Dermis blood vessel endothelial cell (primary cell): ENCODE measurements around the gene MMRN1. TPM values are rescaled to one million over a fixed set of nuclear protein-coding genes. Genes with fewer than 3 reads are reported as not detected.
A peak's percentile ranks its signal among the peaks of the same experiment; 100 is the strongest.

ENCODE experiments used
- DNase-seq: peaks from one replicate; pipeline ENCODE4 v3.0.0; 2010
- total RNA-seq: library from RNA; depleted of rRNA; stranded (reverse); fragments of >200 nt; gene quantifications from 2 replicates; pipeline ENCODE4 v1.2.3, GENCODE V29; 2014

MMRN1 gene, protein sequence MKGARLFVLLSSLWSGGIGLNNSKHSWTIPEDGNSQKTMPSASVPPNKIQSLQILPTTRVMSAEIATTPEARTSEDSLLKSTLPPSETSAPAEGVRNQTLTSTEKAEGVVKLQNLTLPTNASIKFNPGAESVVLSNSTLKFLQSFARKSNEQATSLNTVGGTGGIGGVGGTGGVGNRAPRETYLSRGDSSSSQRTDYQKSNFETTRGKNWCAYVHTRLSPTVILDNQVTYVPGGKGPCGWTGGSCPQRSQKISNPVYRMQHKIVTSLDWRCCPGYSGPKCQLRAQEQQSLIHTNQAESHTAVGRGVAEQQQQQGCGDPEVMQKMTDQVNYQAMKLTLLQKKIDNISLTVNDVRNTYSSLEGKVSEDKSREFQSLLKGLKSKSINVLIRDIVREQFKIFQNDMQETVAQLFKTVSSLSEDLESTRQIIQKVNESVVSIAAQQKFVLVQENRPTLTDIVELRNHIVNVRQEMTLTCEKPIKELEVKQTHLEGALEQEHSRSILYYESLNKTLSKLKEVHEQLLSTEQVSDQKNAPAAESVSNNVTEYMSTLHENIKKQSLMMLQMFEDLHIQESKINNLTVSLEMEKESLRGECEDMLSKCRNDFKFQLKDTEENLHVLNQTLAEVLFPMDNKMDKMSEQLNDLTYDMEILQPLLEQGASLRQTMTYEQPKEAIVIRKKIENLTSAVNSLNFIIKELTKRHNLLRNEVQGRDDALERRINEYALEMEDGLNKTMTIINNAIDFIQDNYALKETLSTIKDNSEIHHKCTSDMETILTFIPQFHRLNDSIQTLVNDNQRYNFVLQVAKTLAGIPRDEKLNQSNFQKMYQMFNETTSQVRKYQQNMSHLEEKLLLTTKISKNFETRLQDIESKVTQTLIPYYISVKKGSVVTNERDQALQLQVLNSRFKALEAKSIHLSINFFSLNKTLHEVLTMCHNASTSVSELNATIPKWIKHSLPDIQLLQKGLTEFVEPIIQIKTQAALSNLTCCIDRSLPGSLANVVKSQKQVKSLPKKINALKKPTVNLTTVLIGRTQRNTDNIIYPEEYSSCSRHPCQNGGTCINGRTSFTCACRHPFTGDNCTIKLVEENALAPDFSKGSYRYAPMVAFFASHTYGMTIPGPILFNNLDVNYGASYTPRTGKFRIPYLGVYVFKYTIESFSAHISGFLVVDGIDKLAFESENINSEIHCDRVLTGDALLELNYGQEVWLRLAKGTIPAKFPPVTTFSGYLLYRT
- 2,743 and 3,766 TPM in 2 replicates for total RNA-seq

- peak; percentile 88 for DNase-seq
These were observed at the start of gene MMRN1 for GRCh38 chr4:89894649-89895550. MMRN1 (plus strand) TSS chr4:89894854; CDS start chr4:89894972, 118 bp downstream.

DNA sequence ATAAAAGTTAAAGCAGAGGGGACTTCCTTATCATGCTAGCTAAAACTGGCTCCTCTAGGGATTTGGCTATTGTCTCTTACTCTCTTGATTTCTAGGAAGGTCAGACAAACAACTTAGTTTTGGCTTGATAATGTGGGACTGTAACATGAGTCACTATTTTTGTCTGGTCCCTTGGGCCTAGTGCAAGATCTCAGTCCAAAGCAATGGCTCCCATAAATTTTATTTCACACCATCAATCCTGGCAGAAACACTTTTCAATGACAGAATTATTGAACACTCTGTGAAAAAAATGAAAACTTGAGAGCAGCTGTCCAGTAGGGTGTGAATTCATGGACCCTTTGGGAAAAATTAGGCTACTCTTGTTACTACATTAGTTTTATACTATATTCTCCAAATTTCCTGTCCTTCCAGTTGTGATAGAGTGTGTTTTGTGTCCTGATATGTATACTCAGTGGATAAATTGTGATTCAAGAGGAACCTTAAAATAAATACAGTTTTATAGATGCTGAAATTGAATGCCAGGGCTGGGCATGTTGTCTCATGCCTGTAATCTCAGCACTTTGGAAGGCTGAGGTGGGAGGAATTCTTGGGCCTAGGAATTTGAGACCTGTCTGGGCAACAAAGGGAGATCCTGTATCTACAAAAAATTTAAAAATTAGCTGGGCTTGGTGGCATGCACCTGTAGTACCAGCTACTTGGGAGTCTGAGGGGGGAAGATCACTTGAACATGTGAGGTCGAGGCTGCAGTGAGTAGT lies 46.9 kb upstream of the MMRN1 start:
- DNase-seq = peak; percentile 39

DNA sequence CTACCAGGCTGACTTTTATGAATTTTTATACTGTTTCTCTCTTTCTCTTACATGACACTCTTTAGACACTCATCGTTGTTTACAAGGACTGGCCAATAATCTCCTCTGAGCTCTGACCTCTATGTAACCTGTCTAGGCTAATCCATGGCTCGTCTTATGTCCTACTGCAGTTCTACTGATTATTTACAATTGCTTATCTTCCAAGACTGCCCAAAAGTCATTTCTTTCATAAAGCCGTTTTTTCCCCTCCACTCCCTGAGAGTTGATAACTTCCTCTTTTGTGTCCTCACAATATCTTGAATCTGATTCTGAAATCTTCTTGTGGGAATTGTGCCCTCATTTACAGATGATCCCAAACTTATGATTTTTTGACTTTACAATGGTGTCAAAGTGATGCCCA lies 39.4 kb upstream of the MMRN1 start:
- DNase-seq = no peak

- no peak for DNase-seq
These were observed 33.7 kb upstream of the MMRN1 start for GRCh38 chr4:89860971-89861370.

- no peak for DNase-seq
These were observed 31.1 kb upstream of the MMRN1 start for GRCh38 chr4:89863533-89863932.

- DNase-seq = no peak
These were observed 26.4 kb upstream of the MMRN1 start for GRCh38 chr4:89868276-89868675.

- peak; percentile 35 for DNase-seq
These were observed 25.6 kb upstream of the MMRN1 start for GRCh38 chr4:89868999-89869589.

- no peak for DNase-seq
These were observed 23.4 kb upstream of the MMRN1 start for GRCh38 chr4:89871211-89871610.

DNA sequence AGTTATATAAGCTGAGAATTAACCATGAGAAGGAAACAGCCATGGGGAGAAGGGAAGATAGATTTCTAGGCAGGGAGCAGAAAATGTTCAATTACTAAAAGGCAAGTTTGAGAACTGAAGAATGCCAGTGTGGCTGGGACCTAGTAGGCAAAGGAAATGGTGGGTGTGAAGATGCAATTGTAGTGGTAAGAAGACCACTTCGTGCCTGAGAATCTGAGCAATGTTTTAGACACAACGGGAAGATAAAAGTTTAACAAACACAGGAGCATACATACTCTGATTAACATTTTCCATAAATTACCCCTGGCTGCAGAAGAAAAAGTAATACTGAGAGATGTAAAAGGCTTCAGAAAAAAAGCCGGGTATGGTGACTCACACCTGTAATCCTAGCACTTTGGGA lies 18.1 kb upstream of the MMRN1 start:
- no peak for DNase-seq

DNA sequence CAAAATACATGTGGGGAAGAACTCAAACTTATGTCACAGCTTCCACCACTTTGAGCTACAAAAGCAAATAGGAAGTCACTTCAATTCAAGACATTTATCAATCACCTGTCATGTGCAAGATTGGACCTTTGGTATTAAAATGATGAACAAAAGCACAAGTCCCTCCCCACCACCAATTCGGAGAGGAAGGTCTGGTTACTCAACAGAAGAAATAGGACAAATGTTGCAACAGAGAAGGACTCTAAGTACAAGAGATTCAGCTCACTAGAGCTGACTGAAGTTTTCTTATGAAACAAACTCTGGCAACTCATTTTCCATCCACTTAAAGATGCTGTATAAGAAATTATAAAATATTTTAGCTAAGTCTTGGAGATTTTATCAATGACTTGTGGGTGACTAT lies 16.0 kb upstream of the MMRN1 start:
- DNase-seq = no peak

DNA sequence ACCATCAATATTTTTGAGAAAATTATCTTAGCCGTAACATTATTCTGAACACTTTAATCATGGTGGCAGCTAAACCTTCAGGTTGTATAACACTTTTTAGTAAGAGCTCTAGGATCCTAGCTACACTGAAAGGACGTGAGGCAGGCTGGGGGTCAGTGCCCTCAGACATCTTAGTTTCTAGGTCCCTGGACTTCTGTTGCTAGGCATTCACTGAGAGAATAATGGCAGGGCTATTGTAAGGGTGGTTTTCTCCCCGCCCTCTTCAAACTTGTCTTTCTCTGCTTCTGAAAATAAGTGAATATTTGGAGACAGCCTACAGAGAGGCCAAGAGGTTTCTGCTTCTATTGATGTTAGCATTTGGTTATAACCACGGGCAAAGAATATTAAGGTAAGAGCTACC lies 15.4 kb upstream of the MMRN1 start:
- no peak for DNase-seq

DNA sequence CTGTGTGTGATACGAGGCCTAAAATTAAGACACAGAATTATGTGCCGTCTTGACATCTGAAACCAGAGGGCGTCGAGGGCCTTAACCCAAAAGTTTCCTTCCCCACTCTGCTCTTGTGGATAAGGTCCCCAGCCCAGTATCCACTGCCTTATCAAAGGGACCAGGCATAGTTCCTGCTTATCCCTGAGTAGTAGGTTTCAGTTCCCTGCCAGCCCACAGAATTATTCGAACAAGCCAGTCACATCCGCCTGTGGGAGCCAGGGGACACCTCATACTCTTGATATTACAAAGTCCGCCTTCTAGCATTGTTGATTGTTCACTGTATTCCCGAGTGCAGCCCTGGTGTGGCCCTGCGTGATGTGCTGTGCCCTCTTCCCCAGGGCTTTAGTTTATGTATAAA lies 5.4 kb upstream of the MMRN1 start:
- DNase-seq = peak; percentile 38

- peak; percentile 53 for DNase-seq
These were observed 3.2 kb downstream of the MMRN1 start for GRCh38 chr4:89897867-89898266.

GRCh38 chr4:89898304-89898716 lies 3.7 kb downstream of the MMRN1 start:
- DNase-seq = peak; percentile 87

GRCh38 chr4:89899152-89899551 lies 4.5 kb downstream of the MMRN1 start:
- DNase-seq = peak; percentile 58

- no peak for DNase-seq
These were observed 5.2 kb downstream of the MMRN1 start for GRCh38 chr4:89899854-89900253.

GRCh38 chr4:89901808-89902431 lies 7.3 kb downstream of the MMRN1 start:
- peak; percentile 87 for DNase-seq

GRCh38 chr4:89904524-89904923 lies 9.9 kb downstream of the MMRN1 start:
- no peak for DNase-seq

GRCh38 chr4:89906316-89906715 lies 11.7 kb downstream of the MMRN1 start:
- DNase-seq = no peak
